ENCODE results near the gene GDF10. TPM values are rescaled to one million over a fixed set of nuclear protein-coding genes. Genes with fewer than 3 reads are reported as not detected.

Gene GDF10
- total and polyA plus RNA-seq, 2 of the 13 experiments (the other 11 are each of a cell fraction or from before 2014, with no cell fraction given), result 0.03 TPM; not detected in 1

DNA sequence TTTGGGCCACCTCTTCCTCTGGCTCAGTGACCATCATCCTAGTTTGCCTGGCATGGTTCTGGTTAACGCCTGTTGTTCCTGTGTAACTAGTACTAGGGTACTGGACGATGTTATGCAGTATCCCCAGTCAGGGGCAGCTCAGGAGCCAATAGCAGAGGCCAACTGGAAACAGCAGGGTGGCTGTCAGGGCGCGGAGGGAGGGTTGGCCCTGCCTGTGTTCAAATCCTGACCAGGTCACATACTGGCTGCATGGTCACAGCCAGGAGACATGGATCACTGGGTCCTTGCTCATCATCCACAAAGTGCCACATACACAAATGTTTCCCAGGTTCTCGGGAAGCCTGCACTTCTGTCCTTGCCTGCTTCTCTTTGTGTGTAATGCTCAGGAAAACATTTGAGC, 35.9 kb downstream of the GDF10 start (continued):
- no peak for TF ChIP-seq FOXP4 (CRISPR knock-in tag; IDR thresholded peaks at IDR 0.05)
- no peak for TF ChIP-seq ZNF775 (CRISPR knock-in tag; IDR thresholded peaks at IDR 0.05; ENCODE audit: borderline replicate concordance)
- TF ChIP-seq ZFP36L2 (CRISPR knock-in tag; IDR thresholded peaks at IDR 0.05), result no peak

- H3K4me1 ChIP-seq (ENCODE audit: insufficient read depth, low read length), result no peaks in the 10 kb centered on the region
- H3K36me3 ChIP-seq (replicated peaks in 1 of 2; ENCODE audit: control insufficient read depth in 1 of 2, insufficient read depth in 2 of 2, low read length in 2 of 2), result no peaks in the 10 kb centered on the region
- no peak overlapping the region for H3K27ac ChIP-seq (ENCODE audit: extremely low read length, insufficient read depth, low read length)
- H3K79me2 ChIP-seq (ENCODE audit: insufficient read depth, low read length), result no peaks in the 10 kb centered on the region
- no peak overlapping the region for H2AFZ ChIP-seq (ENCODE audit: low read length)
- DNase-seq (ENCODE audit: low spot score), result no peak
- ChIA-PET POLR2A (no interaction called here), CTCF (ENCODE audit: low intra/inter-chr PET ratio, low total read pairs) (no interaction called here)
- no peak for ATAC-seq
- H3K27me3 ChIP-seq (ENCODE audit: control insufficient read depth in 1 of 2, insufficient read depth in 2 of 2, low read length in 2 of 2), result peaks cover 0 to 10% of the 10 kb centered on the region in 2 experiments; a peak in 1 of 5 replicates
- in situ Hi-C loops (cut with HindIII; ENCODE audit: extremely low pct_ligation_motif_present, low pct_unique_long_range_greater_than_20kb), result no loop called here
- no peak overlapping the region for H3K4me3 ChIP-seq (replicated peaks in 1 of 3; ENCODE audit: insufficient read depth in 1 of 3, low read depth in 2 of 3, low read length in 3 of 3)
- WGBS (ENCODE audit: low lambda C conversion rate), result 52% methylated on average over 15 of the region's 15 CpGs
- intact Hi-C loops (cut with micrococcal nuclease; ENCODE audit: unreplicated experiment), result loop anchor here (2.0 kb wide), 1 partner anchor 20 kb away; no protein-coding TSS in a partner anchor
- no peaks in the 10 kb centered on the region for H3K9me3 ChIP-seq (ENCODE audit: low read length)
- no peak overlapping the region for H3K9ac ChIP-seq (ENCODE audit: insufficient read depth, low read depth, low read length)
- H3K4me2 ChIP-seq (ENCODE audit: low read depth, low read length), result no peak overlapping the region
- no peaks in the 10 kb centered on the region for H4K20me1 ChIP-seq (ENCODE audit: insufficient read depth, low read length)
- no TSS peak for BruUV-seq (replicated peaks)
- no peak for TF ChIP-seq KDM6A (CRISPR knock-in tag; IDR thresholded peaks at IDR 0.05; ENCODE audit: low read depth)
- TF ChIP-seq, protein P1, sequence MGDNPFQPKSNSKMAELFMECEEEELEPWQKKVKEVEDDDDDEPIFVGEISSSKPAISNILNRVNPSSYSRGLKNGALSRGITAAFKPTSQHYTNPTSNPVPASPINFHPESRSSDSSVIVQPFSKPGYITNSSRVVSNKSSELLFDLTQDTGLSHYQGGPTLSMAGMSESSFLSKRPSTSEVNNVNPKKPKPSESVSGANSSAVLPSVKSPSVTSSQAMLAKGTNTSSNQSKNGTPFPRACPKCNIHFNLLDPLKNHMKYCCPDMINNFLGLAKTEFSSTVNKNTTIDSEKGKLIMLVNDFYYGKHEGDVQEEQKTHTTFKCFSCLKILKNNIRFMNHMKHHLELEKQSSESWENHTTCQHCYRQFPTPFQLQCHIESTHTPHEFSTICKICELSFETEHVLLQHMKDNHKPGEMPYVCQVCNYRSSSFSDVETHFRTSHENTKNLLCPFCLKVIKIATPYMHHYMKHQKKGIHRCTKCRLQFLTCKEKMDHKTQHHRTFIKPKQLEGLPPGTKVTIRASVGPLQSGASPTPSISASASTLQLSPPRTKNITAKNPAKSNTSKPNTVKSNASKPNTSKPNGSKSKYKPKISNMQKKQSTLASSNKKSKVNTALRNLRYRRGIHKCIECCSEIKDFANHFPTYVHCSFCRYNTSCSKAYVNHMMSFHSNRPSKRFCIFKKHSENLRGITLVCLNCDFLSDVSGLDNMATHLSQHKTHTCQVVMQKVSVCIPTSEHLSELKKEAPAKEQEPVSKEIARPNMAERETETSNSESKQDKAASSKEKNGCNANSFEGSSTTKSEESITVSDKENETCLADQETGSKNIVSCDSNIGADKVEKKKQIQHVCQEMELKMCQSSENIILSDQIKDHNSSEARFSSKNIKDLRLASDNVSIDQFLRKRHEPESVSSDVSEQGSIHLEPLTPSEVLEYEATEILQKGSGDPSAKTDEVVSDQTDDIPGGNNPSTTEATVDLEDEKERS (CRISPR knock-in tag; IDR thresholded peaks at IDR 0.05), result no peak
- TF ChIP-seq HNRNPUL1 (IDR thresholded peaks at IDR 0.05; ENCODE audit: low read depth, low read length), result no peak
- TF ChIP-seq CCDC6 (CRISPR knock-in tag; IDR thresholded peaks at IDR 0.05), result no peak
- no peak for TF ChIP-seq ZNF333 (CRISPR knock-in tag; IDR thresholded peaks at IDR 0.05; ENCODE audit: borderline replicate concordance)
- no peak for TF ChIP-seq ZNF501 (CRISPR knock-in tag; IDR thresholded peaks at IDR 0.05)
- no peak for TF ChIP-seq REPIN1 (CRISPR knock-in tag; IDR thresholded peaks at IDR 0.05; ENCODE audit: borderline replicate concordance, low read depth)
- no peak for TF ChIP-seq TP53 (CRISPR knock-in tag; conservative IDR thresholded peaks at IDR 0.05)
- TF ChIP-seq ZKSCAN5 (CRISPR knock-in tag; IDR thresholded peaks at IDR 0.05), result no peak
- no peak for TF ChIP-seq POGZ (CRISPR knock-in tag; IDR thresholded peaks at IDR 0.05)
- TF ChIP-seq PBX2 (CRISPR knock-in tag; IDR thresholded peaks at IDR 0.05), result no peak
- no peak for TF ChIP-seq HNRNPK (IDR thresholded peaks at IDR 0.05; ENCODE audit: low read depth, low read length, poor library complexity, severe bottlenecking)
- no peak for TF ChIP-seq CCAR2 (optimal IDR thresholded peaks at IDR 0.05; ENCODE audit: low read depth, low read length)
- TF ChIP-seq HNRNPL (IDR thresholded peaks at IDR 0.05; ENCODE audit: low read depth, low read length), result no peak
- no peak for TF ChIP-seq ZFP37 (CRISPR knock-in tag; IDR thresholded peaks at IDR 0.05; ENCODE audit: borderline replicate concordance)
- no peak for FAIRE-seq
Observed at GRCh38 chr10:47336387-47337134, 36.6 kb downstream of the GDF10 start.

Measured in HepG2 (cell line).